Activated CD8-positive, alpha-beta T cell treated with anti-CD3 and anti-CD28 coated beads, Interleukin-2, amount 10 ng/mL, durations not matched to agents 7 days and 5 days (primary cell): Measurements from ENCODE around the gene NCKAP5. TPM values are rescaled to one million over a fixed set of nuclear protein-coding genes. Genes with fewer than 3 reads are reported as not detected.

ENCODE experiments used
- ATAC-seq: fragments of 150-1000 bp; cut with Tn5 transposase; one replicate; pipeline ENCODE4 v1.10.0; 2021; ENCODE audit warnings: moderate library complexity
- CTCF ChIA-PET: fragments of 350-600 bp; sonication (Branson Sonifier 250); formaldehyde crosslinking; loops from one replicate; lab custom pipeline; 2021; ENCODE audit warnings: antibody characterized with exemption; lab: Charles Lee
- POLR2A ChIA-PET: fragments of 350-600 bp; sonication (Branson Sonifier 250); formaldehyde crosslinking; loops from one replicate; lab custom pipeline; 2021; ENCODE audit warnings: antibody characterized with exemption; lab: Charles Lee
- DNase-seq: peaks from one replicate; pipeline ENCODE4 v3.0.0-alpha.2; 2020
- H3K27ac Mint-ChIP-seq: one replicate; pipeline ENCODE4 v1.8.0; 2021; ENCODE audit warnings: mild to moderate bottlenecking, mixed read lengths
- H3K27me3 Mint-ChIP-seq: one replicate; pipeline ENCODE4 v1.8.0; 2021; ENCODE audit warnings: low read depth, mixed read lengths
- H3K36me3 Mint-ChIP-seq: one replicate; pipeline ENCODE4 v1.8.0; 2021; ENCODE audit warnings: low read depth, mixed read lengths
- H3K4me1 Mint-ChIP-seq: one replicate; pipeline ENCODE4 v1.8.0; 2021; ENCODE audit warnings: low read depth, mixed read lengths
- H3K4me3 Mint-ChIP-seq: one replicate; pipeline ENCODE4 v1.8.0; 2021; ENCODE audit warnings: mild to moderate bottlenecking, mixed read lengths
- H3K9me3 Mint-ChIP-seq: one replicate; pipeline ENCODE4 v1.8.0; 2022; ENCODE audit warnings: mixed read lengths; ENCODE audit not compliant: insufficient read depth
- total RNA-seq, 2 experiments: library from RNA; stranded (reverse); gene quantifications; one replicate each; pipeline ENCODE4 v1.2.3, GENCODE V29; 2021

NCKAP5 gene
- total RNA-seq, 2 experiments from 2014 or later = not detected

- no peaks in the 10 kb centered on the region for H3K36me3 Mint-ChIP-seq
- ChIA-PET POLR2A (no interaction called here), CTCF (no interaction called here)
- no peaks in the 10 kb centered on the region for H3K9me3 Mint-ChIP-seq
- H3K4me3 Mint-ChIP-seq = no peak overlapping the region
- no peak for ATAC-seq
- no peaks in the 10 kb centered on the region for H3K27me3 Mint-ChIP-seq
- DNase-seq = no peak
- no peak overlapping the region for H3K27ac Mint-ChIP-seq
- H3K4me1 Mint-ChIP-seq = no peaks in the 10 kb centered on the region
These were observed 106.8 kb downstream of the NCKAP5 start for GRCh38 chr2:133461484-133461883.

GRCh38 chr2:133459590-133459989 is 108.7 kb downstream of the NCKAP5 start:
- CTCF ChIA-PET = no interaction called here
- no peaks in the 10 kb centered on the region for H3K9me3 Mint-ChIP-seq
- H3K27me3 Mint-ChIP-seq = no peaks in the 10 kb centered on the region
- POLR2A ChIA-PET = no interaction called here
- H3K27ac Mint-ChIP-seq = no peak overlapping the region
- ATAC-seq = no peak
- no peaks in the 10 kb centered on the region for H3K36me3 Mint-ChIP-seq
- no peak overlapping the region for H3K4me3 Mint-ChIP-seq
- DNase-seq = no peak
- H3K4me1 Mint-ChIP-seq = no peaks in the 10 kb centered on the region

- ChIA-PET CTCF (no interaction called here), POLR2A (no interaction called here)
- H3K27ac Mint-ChIP-seq = no peak overlapping the region
- no peaks in the 10 kb centered on the region for H3K27me3 Mint-ChIP-seq
- no peaks in the 10 kb centered on the region for H3K36me3 Mint-ChIP-seq
- H3K4me3 Mint-ChIP-seq = no peak overlapping the region
- no peak for ATAC-seq
- DNase-seq = no peak
- no peaks in the 10 kb centered on the region for H3K4me1 Mint-ChIP-seq
- H3K9me3 Mint-ChIP-seq = no peaks in the 10 kb centered on the region
These were observed 110.0 kb downstream of the NCKAP5 start for GRCh38 chr2:133458280-133458679.

GRCh38 chr2:133457861-133458260 is 110.4 kb downstream of the NCKAP5 start:
- Mint-ChIP-seq H3K36me3 (no peaks in the 10 kb centered on the region), H3K27me3 (no peaks in the 10 kb centered on the region), H3K27ac (no peak overlapping the region), H3K4me3 (no peak overlapping the region), H3K9me3 (no peaks in the 10 kb centered on the region), H3K4me1 (no peaks in the 10 kb centered on the region)
- DNase-seq = no peak
- ChIA-PET CTCF (no interaction called here), POLR2A (no interaction called here)
- ATAC-seq = no peak

- ATAC-seq (no peak), DNase-seq (no peak)
- CTCF ChIA-PET = no interaction called here
- H3K4me3 Mint-ChIP-seq = no peak overlapping the region
- no peaks in the 10 kb centered on the region for H3K9me3 Mint-ChIP-seq
- H3K27me3 Mint-ChIP-seq = no peaks in the 10 kb centered on the region
- no peaks in the 10 kb centered on the region for H3K4me1 Mint-ChIP-seq
- H3K36me3 Mint-ChIP-seq = no peaks in the 10 kb centered on the region
- POLR2A ChIA-PET = no interaction called here
- H3K27ac Mint-ChIP-seq = no peak overlapping the region
These were observed 111.3 kb downstream of the NCKAP5 start for GRCh38 chr2:133456971-133457370.

GRCh38 chr2:133456156-133456555 is 112.1 kb downstream of the NCKAP5 start:
- H3K36me3 Mint-ChIP-seq = no peaks in the 10 kb centered on the region
- H3K9me3 Mint-ChIP-seq = no peaks in the 10 kb centered on the region
- no peak for ATAC-seq
- no peak overlapping the region for H3K4me3 Mint-ChIP-seq
- no peak overlapping the region for H3K27ac Mint-ChIP-seq
- no peaks in the 10 kb centered on the region for H3K4me1 Mint-ChIP-seq
- ChIA-PET POLR2A (no interaction called here), CTCF (no interaction called here)
- H3K27me3 Mint-ChIP-seq = no peaks in the 10 kb centered on the region
- DNase-seq = no peak

GRCh38 chr2:133453032-133453431 is 115.2 kb downstream of the NCKAP5 start:
- DNase-seq (no peak), ATAC-seq (no peak)
- Mint-ChIP-seq H3K4me3 (no peak overlapping the region), H3K27ac (no peak overlapping the region), H3K9me3 (no peaks in the 10 kb centered on the region), H3K27me3 (no peaks in the 10 kb centered on the region), H3K36me3 (no peaks in the 10 kb centered on the region), H3K4me1 (no peaks in the 10 kb centered on the region)
- ChIA-PET POLR2A (no interaction called here), CTCF (no interaction called here)

GRCh38 chr2:133452583-133452982 is 115.7 kb downstream of the NCKAP5 start:
- H3K9me3 Mint-ChIP-seq = no peaks in the 10 kb centered on the region
- H3K27ac Mint-ChIP-seq = no peak overlapping the region
- ATAC-seq = no peak
- H3K27me3 Mint-ChIP-seq = no peaks in the 10 kb centered on the region
- CTCF ChIA-PET = no interaction called here
- no peaks in the 10 kb centered on the region for H3K4me1 Mint-ChIP-seq
- POLR2A ChIA-PET = no interaction called here
- DNase-seq = no peak
- no peak overlapping the region for H3K4me3 Mint-ChIP-seq
- no peaks in the 10 kb centered on the region for H3K36me3 Mint-ChIP-seq

GRCh38 chr2:133452146-133452545 is 116.1 kb downstream of the NCKAP5 start:
- Mint-ChIP-seq H3K36me3 (no peaks in the 10 kb centered on the region), H3K4me3 (no peak overlapping the region), H3K27ac (no peak overlapping the region), H3K4me1 (no peaks in the 10 kb centered on the region), H3K27me3 (no peaks in the 10 kb centered on the region), H3K9me3 (no peaks in the 10 kb centered on the region)
- POLR2A ChIA-PET = no interaction called here
- CTCF ChIA-PET = no interaction called here
- DNase-seq (no peak), ATAC-seq (no peak)

- H3K9me3 Mint-ChIP-seq = no peaks in the 10 kb centered on the region
- H3K4me3 Mint-ChIP-seq = no peak overlapping the region
- H3K27me3 Mint-ChIP-seq = no peaks in the 10 kb centered on the region
- ChIA-PET POLR2A (no interaction called here), CTCF (no interaction called here)
- H3K4me1 Mint-ChIP-seq = no peaks in the 10 kb centered on the region
- ATAC-seq (no peak), DNase-seq (no peak)
- no peak overlapping the region for H3K27ac Mint-ChIP-seq
- no peaks in the 10 kb centered on the region for H3K36me3 Mint-ChIP-seq
These were observed 120.1 kb downstream of the NCKAP5 start for GRCh38 chr2:133448195-133448594.

GRCh38 chr2:133447303-133447702 is 121.0 kb downstream of the NCKAP5 start:
- no peak for ATAC-seq
- Mint-ChIP-seq H3K36me3 (no peaks in the 10 kb centered on the region), H3K4me3 (no peak overlapping the region)

GRCh38 chr2:133444465-133444864 is 123.8 kb downstream of the NCKAP5 start:
- H3K27ac Mint-ChIP-seq = no peak overlapping the region
- H3K4me1 Mint-ChIP-seq = no peaks in the 10 kb centered on the region
- no peak for ATAC-seq
- no peaks in the 10 kb centered on the region for H3K27me3 Mint-ChIP-seq
- POLR2A ChIA-PET = no interaction called here
- no peaks in the 10 kb centered on the region for H3K36me3 Mint-ChIP-seq
- DNase-seq = no peak
- CTCF ChIA-PET = no interaction called here
- no peak overlapping the region for H3K4me3 Mint-ChIP-seq
- H3K9me3 Mint-ChIP-seq = no peaks in the 10 kb centered on the region

More at GRCh38 chr2:133447303-133447702, 121.0 kb downstream of the NCKAP5 start:
- POLR2A ChIA-PET = no interaction called here
- H3K27me3 Mint-ChIP-seq = no peaks in the 10 kb centered on the region
- H3K27ac Mint-ChIP-seq = no peak overlapping the region
- CTCF ChIA-PET = no interaction called here
- H3K9me3 Mint-ChIP-seq = no peaks in the 10 kb centered on the region
- no peaks in the 10 kb centered on the region for H3K4me1 Mint-ChIP-seq
- no peak for DNase-seq

GRCh38 chr2:133442393-133442792 is 125.9 kb downstream of the NCKAP5 start:
- ATAC-seq (no peak), DNase-seq (no peak)
- POLR2A ChIA-PET = no interaction called here
- no peak overlapping the region for H3K27ac Mint-ChIP-seq
- CTCF ChIA-PET = no interaction called here
- H3K9me3 Mint-ChIP-seq = no peaks in the 10 kb centered on the region
- no peak overlapping the region for H3K4me3 Mint-ChIP-seq
- H3K4me1 Mint-ChIP-seq = no peaks in the 10 kb centered on the region
- no peaks in the 10 kb centered on the region for H3K36me3 Mint-ChIP-seq
- no peaks in the 10 kb centered on the region for H3K27me3 Mint-ChIP-seq
